ENCODE data around the gene SLC25A11. TPM values are rescaled to one million over a fixed set of nuclear protein-coding genes. Genes with fewer than 3 reads are reported as not detected.

Gene SLC25A11
- polyA plus RNA-seq, 1 of the 3 experiments (the other 2 are of a cell fraction): 82.8 TPM

GRCh38 chr17:4966844-4967538 is 27.1 kb upstream of the SLC25A11 start:
- no peaks in the 10 kb centered on the region for H3K9me2 ChIP-seq
- peaks cover 2 to 20% of the 10 kb centered on the region in 2 experiments for H3K36me3 ChIP-seq (replicated peaks in 1 of 2; ENCODE audit: control insufficient read depth in 1 of 2, insufficient read depth in 2 of 2, low read length in 1 of 2)
- POLR2A ChIA-PET: interaction anchor here (0.6 to 4.2 kb wide), 12 partner anchors 8 to 231 kb away, joined by 3 to 56 read pairs (median 5); partner anchors contain the start of genes ENO3, INCA1, KIF1C and PFN1
- H3K9me3 ChIP-seq: no peaks in the 10 kb centered on the region
- DNase-seq: peak; percentile 94
- CTCF ChIA-PET: interaction anchor here (0.8 to 6.6 kb wide), 10 partner anchors 10 to 94 kb away, joined by 3 to 52 read pairs (median 5); partner anchors contain the start of genes CAMTA2, ENO3, RNF167 and SLC25A11
- no peaks in the 10 kb centered on the region for H3K27me3 ChIP-seq (ENCODE audit: insufficient read depth)
- peaks cover 46% of the 10 kb centered on the region for H3K79me2 ChIP-seq (ENCODE audit: insufficient read depth)
- peaks cover 24% of the 10 kb centered on the region for H3F3A ChIP-seq (replicated peaks; ENCODE audit: insufficient read depth)
- H3K4me2 ChIP-seq: peak overlapping the region; percentile 97
- H3K27ac ChIP-seq (ENCODE audit: low read depth in 2 of 2, low read length in 1 of 2): peak overlapping the region; percentile 93 to 96
- H3K4me1 ChIP-seq (ENCODE audit: control insufficient read depth in 1 of 2, insufficient read depth in 2 of 2, low read depth in 1 of 2, low read length in 1 of 2): peaks cover 16 to 24% of the 10 kb centered on the region in 2 experiments; a peak in 3 of 4 replicates
- H2AFZ ChIP-seq (ENCODE audit: low read depth): no peak overlapping the region; the same call in 1 of the 2 replicates
- 2% methylated on average over 30 of the region's 42 CpGs for WGBS (ENCODE audit: low lambda C conversion rate)
- H3K4me3 ChIP-seq (ENCODE audit: low read depth in 2 of 2, low read length in 1 of 2): peak overlapping the region; percentile 59 to 72
- TF ChIP-seq RAD21 (IDR thresholded peaks at IDR 0.05; ENCODE audit: low read length): no peak
- no peak for TF ChIP-seq EP300 (IDR thresholded peaks at IDR 0.05; ENCODE audit: borderline replicate concordance in 1 of 2, low read depth in 1 of 2, low read length in 1 of 2)
- TF ChIP-seq IRF3 (IDR thresholded peaks at IDR 0.05; ENCODE audit: low read depth, low read length): peak; percentile 98
- no peak for TF ChIP-seq SMC3 (IDR thresholded peaks at IDR 0.05; ENCODE audit: low read depth, low read length)
- 0 out of 2 replicates have a peak, but pooled peaks have one; percentile 14 for TF ChIP-seq NRF1 (IDR thresholded peaks at IDR 0.05; ENCODE audit: low read depth, low read length)
- no peak for TF ChIP-seq EZH2phosphoT487 (IDR thresholded peaks at IDR 0.05; ENCODE audit: borderline replicate concordance, low read depth)
- TF ChIP-seq USF2 (IDR thresholded peaks at IDR 0.05; ENCODE audit: borderline replicate concordance, low read depth, low read length): 0 out of 2 replicates have a peak, but pooled peaks have one; percentile 22
- peak; percentile 75 for TF ChIP-seq ELF1 (IDR thresholded peaks at IDR 0.05)
- 0 out of 2 replicates have a peak, but pooled peaks have one; percentile 18 for TF ChIP-seq FOXJ3 (CRISPR knock-in tag; IDR thresholded peaks at IDR 0.05)
- TF ChIP-seq NFIC (IDR thresholded peaks at IDR 0.05; ENCODE audit: borderline replicate concordance): no peak
- TF ChIP-seq GABPA (IDR thresholded peaks at IDR 0.05; ENCODE audit: low read depth): peak; percentile 45
- no peak for TF ChIP-seq TCF12 (IDR thresholded peaks at IDR 0.05)
- TF ChIP-seq CHD2 (IDR thresholded peaks at IDR 0.05; ENCODE audit: low read length, partially characterized antibody): peak; percentile 94
- TF ChIP-seq MEF2A (IDR thresholded peaks at IDR 0.05; ENCODE audit: borderline replicate concordance, low read depth): no peak
- TF ChIP-seq MXI1 (IDR thresholded peaks at IDR 0.05; ENCODE audit: low read depth, low read length): 0 out of 2 replicates have a peak, but pooled peaks have one; percentile 31
- TF ChIP-seq USF1 (IDR thresholded peaks at IDR 0.05; ENCODE audit: borderline replicate concordance, low read depth): no peak
- peak; percentile 100 for TF ChIP-seq PBX3 (IDR thresholded peaks at IDR 0.05)
- peak; percentile 81; the same call in 1 of the 2 replicates for TF ChIP-seq MAX (IDR thresholded peaks at IDR 0.05; ENCODE audit: low read depth)
- peak; percentile 87 for TF ChIP-seq RFX5 (IDR thresholded peaks at IDR 0.05; ENCODE audit: low read length)
- peak; percentile 8; the same call in 1 of the 2 replicates for TF ChIP-seq POLR2AphosphoS5 (IDR thresholded peaks at IDR 0.05; ENCODE audit: low read depth, low read length)
- peak overlapping the region; percentile 77 for H3K9ac ChIP-seq
- H4K20me1 ChIP-seq (ENCODE audit: insufficient read depth): no peaks in the 10 kb centered on the region
